ENCODE measurements around the gene CEP350.

DNA sequence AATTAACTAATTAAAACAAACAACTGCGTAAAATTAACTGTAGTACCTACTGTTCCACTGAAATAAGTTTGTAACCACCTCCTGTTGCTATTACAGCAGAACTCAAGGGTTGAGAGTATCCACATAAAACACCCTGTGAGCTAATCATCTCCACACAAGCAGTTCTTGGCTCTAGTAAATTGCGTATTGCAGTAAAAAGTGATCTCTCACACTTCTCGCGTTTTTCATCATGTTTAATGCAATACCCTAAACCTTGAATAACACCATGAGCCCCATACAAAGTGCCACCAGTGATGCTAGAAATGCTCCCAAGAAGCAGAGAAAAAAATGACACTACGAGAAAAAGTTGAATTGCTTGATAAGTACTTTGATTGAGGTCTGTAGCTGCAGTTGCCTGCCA lies 29.3 kb upstream of the CEP350 start:
- TF ChIP-seq, protein P1, sequence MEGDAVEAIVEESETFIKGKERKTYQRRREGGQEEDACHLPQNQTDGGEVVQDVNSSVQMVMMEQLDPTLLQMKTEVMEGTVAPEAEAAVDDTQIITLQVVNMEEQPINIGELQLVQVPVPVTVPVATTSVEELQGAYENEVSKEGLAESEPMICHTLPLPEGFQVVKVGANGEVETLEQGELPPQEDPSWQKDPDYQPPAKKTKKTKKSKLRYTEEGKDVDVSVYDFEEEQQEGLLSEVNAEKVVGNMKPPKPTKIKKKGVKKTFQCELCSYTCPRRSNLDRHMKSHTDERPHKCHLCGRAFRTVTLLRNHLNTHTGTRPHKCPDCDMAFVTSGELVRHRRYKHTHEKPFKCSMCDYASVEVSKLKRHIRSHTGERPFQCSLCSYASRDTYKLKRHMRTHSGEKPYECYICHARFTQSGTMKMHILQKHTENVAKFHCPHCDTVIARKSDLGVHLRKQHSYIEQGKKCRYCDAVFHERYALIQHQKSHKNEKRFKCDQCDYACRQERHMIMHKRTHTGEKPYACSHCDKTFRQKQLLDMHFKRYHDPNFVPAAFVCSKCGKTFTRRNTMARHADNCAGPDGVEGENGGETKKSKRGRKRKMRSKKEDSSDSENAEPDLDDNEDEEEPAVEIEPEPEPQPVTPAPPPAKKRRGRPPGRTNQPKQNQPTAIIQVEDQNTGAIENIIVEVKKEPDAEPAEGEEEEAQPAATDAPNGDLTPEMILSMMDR (optimal IDR thresholded peaks at IDR 0.05 in 1 of 3, IDR thresholded peaks at IDR 0.05 in 1 of 3, conservative IDR thresholded peaks at IDR 0.05 in 1 of 3; ENCODE audit: extremely low read depth in 1 of 3, insufficient read depth in 2 of 3, low read length in 3 of 3) = no peak
- no peak for TF ChIP-seq EZH2 (IDR thresholded peaks at IDR 0.05; ENCODE audit: low read length)

All from keratinocyte (primary cell).